ENCODE data around the gene RAX2. TPM values are rescaled to one million over a fixed set of nuclear protein-coding genes. Genes with fewer than 3 reads are reported as not detected.

RAX2 gene
- total and polyA plus RNA-seq, 9 of the 15 experiments (the other 6 are each of a cell fraction or from before 2014, with no cell fraction given) = not detected

- no peak for TF ChIP-seq CTCF (IDR thresholded peaks at IDR 0.05 in 2 of 3, conservative IDR thresholded peaks at IDR 0.05 in 1 of 3; ENCODE audit: insufficient read depth in 2 of 3, low read depth in 1 of 3, low read length in 3 of 3)
- TF ChIP-seq ZNF431 (CRISPR knock-in tag; IDR thresholded peaks at IDR 0.05) = no peak
- TF ChIP-seq TAF7 (tag; IDR thresholded peaks at IDR 0.05) = peak; percentile 81
- no peak for TF ChIP-seq NFIX (CRISPR knock-in tag; IDR thresholded peaks at IDR 0.05; ENCODE audit: low read depth)
- peak; percentile 8; the same call in 1 of the 2 replicates for TF ChIP-seq TOE1 (IDR thresholded peaks at IDR 0.05; ENCODE audit: borderline replicate concordance)
- TF ChIP-seq TOE1 (CRISPR knock-in tag; IDR thresholded peaks at IDR 0.05; ENCODE audit: borderline replicate concordance, low read depth) = no peak
- TF ChIP-seq STAT6 (CRISPR knock-in tag; IDR thresholded peaks at IDR 0.05) = peak; percentile 63; the same call in 1 of the 2 replicates
- peak; percentile 99 for TF ChIP-seq ATF7 (IDR thresholded peaks at IDR 0.05)
- TF ChIP-seq SMARCA5 (IDR thresholded peaks at IDR 0.05) = no peak
- no peak for TF ChIP-seq MYBL2 (IDR thresholded peaks at IDR 0.05; ENCODE audit: low read depth)
- TF ChIP-seq MYBL2 (CRISPR knock-in tag; IDR thresholded peaks at IDR 0.05; ENCODE audit: borderline replicate concordance) = no peak
- TF ChIP-seq SRF (CRISPR knock-in tag; IDR thresholded peaks at IDR 0.05) = peak in 1 of 2 experiments; percentile 83; a peak in 2 of 4 replicates
- no peak for TF ChIP-seq POLR3A (IDR thresholded peaks at IDR 0.05; ENCODE audit: borderline replicate concordance, extremely low read depth, insufficient read depth, insufficient read length)
- TF ChIP-seq MTA1 (IDR thresholded peaks at IDR 0.05; ENCODE audit: borderline replicate concordance) = peak; percentile 22; the same call in 1 of the 2 replicates
- no peak for TF ChIP-seq MECOM (CRISPR knock-in tag; IDR thresholded peaks at IDR 0.05)
- no peak for TF ChIP-seq ARID2 (IDR thresholded peaks at IDR 0.05)
- no peak for TF ChIP-seq CREB3 (tag; conservative IDR thresholded peaks at IDR 0.05; ENCODE audit: low read depth)
Observed at GRCh38 chr19:3762501-3763459, 9.2 kb downstream of the RAX2 start, which contains the start of gene MRPL54 (continued).

All from K562 (cell line).